A549 (cell line): ENCODE data around the gene MND1.

Experiments used
- MAZ ChIP-seq: fragments of 150-350 bp; IDR thresholded peaks from 2 replicates; pipeline ENCODE4 v1.6.1; 2014; ENCODE audit warnings: antibody characterized with exemption, low read depth, low read length, borderline replicate concordance
- MYC ChIP-seq: IDR thresholded peaks from 2 replicates; pipeline ENCODE4 v1.6.1; 2012; ENCODE audit warnings: mild to moderate bottlenecking, inconsistent platforms, low read length, improper control_type of control experiment, borderline replicate concordance
- RAD21 ChIP-seq, 2 experiments: fragments of >200 bp in 1 of 2; sonication (Bioruptor Twin) in 1 of 2; formaldehyde crosslinking in 1 of 2; IDR thresholded peaks in 1 of 2; conservative IDR thresholded peaks in 1 of 2; 2 replicates in 1 of 2; 3 replicates in 1 of 2; pipeline ENCODE4 v1.6.1; 2012 to 2018; ENCODE audit warnings: inconsistent platforms in 1 of 2
- RCOR1 ChIP-seq: fragments of 150-350 bp; IDR thresholded peaks from 2 replicates; pipeline ENCODE4 v1.6.1; 2014; ENCODE audit warnings: antibody characterized with exemption, low read length, low read depth
- TF ChIP-seq, protein P1 (sequence below): fragments of >200 bp; sonication (Bioruptor Twin); formaldehyde crosslinking; IDR thresholded peaks from 3 replicates; pipeline ENCODE4 v1.5.1; 2016
- TF ChIP-seq, protein P2 (sequence below): fragments of 150-350 bp; IDR thresholded peaks from 2 replicates; pipeline ENCODE4 v1.6.1; 2014; ENCODE audit warnings: low read depth, mild to moderate bottlenecking, low read length
- TF ChIP-seq, protein P3 (sequence below): IDR thresholded peaks from 2 replicates; pipeline ENCODE4 v1.6.1; 2012

DNA sequence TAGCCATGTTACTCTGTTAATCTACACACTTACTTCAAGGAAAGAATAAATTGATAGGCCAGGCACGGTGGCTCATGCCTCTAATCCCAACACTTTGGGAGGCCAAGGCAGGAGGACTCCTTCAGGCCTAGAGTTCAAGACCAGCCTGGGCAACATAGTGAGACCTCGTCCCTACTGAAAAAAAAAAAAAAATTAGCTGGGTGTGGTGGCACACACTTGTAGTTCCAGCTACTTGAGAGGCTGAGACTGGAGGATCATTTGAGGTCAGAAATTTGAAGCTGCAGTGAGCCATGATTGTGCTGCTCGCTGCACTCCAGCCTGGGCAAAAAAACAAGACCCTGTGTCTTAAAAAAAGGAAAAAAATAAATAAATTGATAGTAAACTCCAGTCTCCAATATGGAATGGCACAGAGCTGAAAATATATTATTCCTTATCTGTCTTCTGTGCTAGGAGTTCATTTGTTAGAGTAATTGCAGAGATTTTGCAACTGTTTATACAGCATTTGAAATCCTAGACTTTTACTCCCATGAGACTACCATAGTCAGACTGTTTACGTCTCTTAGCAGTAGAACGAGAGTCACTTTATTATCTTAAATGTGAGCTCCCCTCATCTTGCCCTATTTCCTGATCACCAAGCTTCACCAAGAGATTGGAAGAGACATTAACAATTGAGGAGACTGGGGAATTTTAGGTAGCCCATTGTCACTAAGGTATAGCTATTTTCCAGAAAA, 102.9 kb downstream of the MND1 start:
- TF ChIP-seq, protein P1, sequence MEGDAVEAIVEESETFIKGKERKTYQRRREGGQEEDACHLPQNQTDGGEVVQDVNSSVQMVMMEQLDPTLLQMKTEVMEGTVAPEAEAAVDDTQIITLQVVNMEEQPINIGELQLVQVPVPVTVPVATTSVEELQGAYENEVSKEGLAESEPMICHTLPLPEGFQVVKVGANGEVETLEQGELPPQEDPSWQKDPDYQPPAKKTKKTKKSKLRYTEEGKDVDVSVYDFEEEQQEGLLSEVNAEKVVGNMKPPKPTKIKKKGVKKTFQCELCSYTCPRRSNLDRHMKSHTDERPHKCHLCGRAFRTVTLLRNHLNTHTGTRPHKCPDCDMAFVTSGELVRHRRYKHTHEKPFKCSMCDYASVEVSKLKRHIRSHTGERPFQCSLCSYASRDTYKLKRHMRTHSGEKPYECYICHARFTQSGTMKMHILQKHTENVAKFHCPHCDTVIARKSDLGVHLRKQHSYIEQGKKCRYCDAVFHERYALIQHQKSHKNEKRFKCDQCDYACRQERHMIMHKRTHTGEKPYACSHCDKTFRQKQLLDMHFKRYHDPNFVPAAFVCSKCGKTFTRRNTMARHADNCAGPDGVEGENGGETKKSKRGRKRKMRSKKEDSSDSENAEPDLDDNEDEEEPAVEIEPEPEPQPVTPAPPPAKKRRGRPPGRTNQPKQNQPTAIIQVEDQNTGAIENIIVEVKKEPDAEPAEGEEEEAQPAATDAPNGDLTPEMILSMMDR: no peak
- TF ChIP-seq RAD21 (conservative IDR thresholded peaks at IDR 0.05 in 1 of 2, IDR thresholded peaks at IDR 0.05 in 1 of 2) (no peak), MAZ (no peak), RCOR1 (no peak), MYC (no peak)
- TF ChIP-seq, protein P2, sequence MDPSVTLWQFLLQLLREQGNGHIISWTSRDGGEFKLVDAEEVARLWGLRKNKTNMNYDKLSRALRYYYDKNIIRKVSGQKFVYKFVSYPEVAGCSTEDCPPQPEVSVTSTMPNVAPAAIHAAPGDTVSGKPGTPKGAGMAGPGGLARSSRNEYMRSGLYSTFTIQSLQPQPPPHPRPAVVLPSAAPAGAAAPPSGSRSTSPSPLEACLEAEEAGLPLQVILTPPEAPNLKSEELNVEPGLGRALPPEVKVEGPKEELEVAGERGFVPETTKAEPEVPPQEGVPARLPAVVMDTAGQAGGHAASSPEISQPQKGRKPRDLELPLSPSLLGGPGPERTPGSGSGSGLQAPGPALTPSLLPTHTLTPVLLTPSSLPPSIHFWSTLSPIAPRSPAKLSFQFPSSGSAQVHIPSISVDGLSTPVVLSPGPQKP: no peak
- TF ChIP-seq, protein P3, sequence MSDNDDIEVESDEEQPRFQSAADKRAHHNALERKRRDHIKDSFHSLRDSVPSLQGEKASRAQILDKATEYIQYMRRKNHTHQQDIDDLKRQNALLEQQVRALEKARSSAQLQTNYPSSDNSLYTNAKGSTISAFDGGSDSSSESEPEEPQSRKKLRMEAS: no peak
